H9 (cell line): Measurements from ENCODE around the gene EPSTI1. TPM values are rescaled to one million over a fixed set of nuclear protein-coding genes. Genes with fewer than 3 reads are reported as not detected.

Source experiments
- DNase-seq: peaks from one replicate; pipeline ENCODE4 v3.0.0-alpha.2; 2017
- H2AFZ ChIP-seq: one replicate; pipeline ENCODE4 v1.6.1; 2013; ENCODE audit warnings: mild to moderate bottlenecking, low read length, control low read depth, moderate library complexity
- H2AK5ac ChIP-seq: 2 replicates; pipeline ENCODE4 v1.6.1; 2013; ENCODE audit warnings: low read length, control low read depth, mixed read lengths; ENCODE audit not compliant: insufficient read length
- H2BK120ac ChIP-seq: one replicate; pipeline ENCODE4 v1.6.1; 2013; ENCODE audit warnings: low read depth, mild to moderate bottlenecking, low read length, control low read depth, inconsistent platforms; ENCODE audit not compliant: poor library complexity, severe bottlenecking
- H2BK12ac ChIP-seq: 2 replicates; pipeline ENCODE4 v1.6.1; 2013; ENCODE audit warnings: low read length, control low read depth, mixed read lengths, low read depth; ENCODE audit not compliant: insufficient read length
- H2BK15ac ChIP-seq: 2 replicates; pipeline ENCODE4 v1.6.1; 2013; ENCODE audit warnings: low read depth, low read length, control low read depth
- H2BK20ac ChIP-seq: one replicate; pipeline ENCODE4 v1.6.1; 2013; ENCODE audit warnings: low read depth, mild to moderate bottlenecking, low read length, control low read depth, inconsistent platforms; ENCODE audit not compliant: poor library complexity, severe bottlenecking
- H2BK5ac ChIP-seq: 2 replicates; pipeline ENCODE4 v1.6.1; 2013; ENCODE audit warnings: low read length, control low read depth, mixed read lengths; ENCODE audit not compliant: insufficient read length
- H3K14ac ChIP-seq: 2 replicates; pipeline ENCODE4 v1.6.1; 2013; ENCODE audit warnings: low read length, control low read depth; ENCODE audit not compliant: insufficient read depth
- H3K18ac ChIP-seq: 2 replicates; pipeline ENCODE4 v1.6.1; 2013; ENCODE audit warnings: low read depth, mild to moderate bottlenecking, mixed read lengths, low read length, control low read depth; ENCODE audit not compliant: insufficient read length
- H3K23ac ChIP-seq: 2 replicates; pipeline ENCODE4 v1.6.1; 2013; ENCODE audit warnings: low read length, control low read depth, mixed read lengths, low read depth; ENCODE audit not compliant: insufficient read length
- H3K23me2 ChIP-seq: 2 replicates; pipeline ENCODE4 v1.6.1; 2013; ENCODE audit warnings: low read depth, mild to moderate bottlenecking, mixed read lengths, low read length, control low read depth; ENCODE audit not compliant: insufficient read length, poor library complexity, severe bottlenecking
- H3K27ac ChIP-seq: 2 replicates; pipeline ENCODE4 v1.5.1; 2013; ENCODE audit warnings: low read length, control low read depth, mixed read lengths, low read depth; ENCODE audit not compliant: insufficient read length
- H3K27me3 ChIP-seq: 2 replicates; pipeline ENCODE4 v1.6.1; 2013; ENCODE audit warnings: low read length, control low read depth, inconsistent platforms; ENCODE audit not compliant: insufficient read depth
- H3K4ac ChIP-seq: 2 replicates; pipeline ENCODE4 v1.6.1; 2013; ENCODE audit warnings: low read depth, mild to moderate bottlenecking, control low read depth, inconsistent platforms, low read length, moderate library complexity
- H3K4me1 ChIP-seq: 2 replicates; pipeline ENCODE4 v1.6.1; 2013; ENCODE audit warnings: low read length, control low read depth, inconsistent platforms; ENCODE audit not compliant: insufficient read depth
- H3K4me2 ChIP-seq: 2 replicates; pipeline ENCODE4 v1.6.1; 2013; ENCODE audit warnings: low read length, control low read depth, mixed read lengths; ENCODE audit not compliant: insufficient read length, insufficient read depth
- H3K56ac ChIP-seq: 2 replicates; pipeline ENCODE4 v1.6.1; 2013; ENCODE audit warnings: low read depth, mild to moderate bottlenecking, mixed read lengths, low read length, control low read depth; ENCODE audit not compliant: insufficient read length
- H3K79me1 ChIP-seq: 2 replicates; pipeline ENCODE4 v1.6.1; 2013; ENCODE audit warnings: low read depth, mild to moderate bottlenecking, moderate library complexity, low read length, control low read depth, inconsistent platforms; ENCODE audit not compliant: insufficient read depth, poor library complexity, severe bottlenecking
- H3K79me2 ChIP-seq: 2 replicates; pipeline ENCODE4 v1.6.1; 2013; ENCODE audit warnings: low read length, control low read depth, inconsistent platforms; ENCODE audit not compliant: insufficient read depth
- H3K9ac ChIP-seq: 2 replicates; pipeline ENCODE4 v1.6.1; 2013; ENCODE audit warnings: low read length, control low read depth, mixed read lengths; ENCODE audit not compliant: insufficient read length; ENCODE audit errors: extremely low read depth
- H3K9me3 ChIP-seq: one replicate; pipeline ENCODE4 v1.6.1; 2013; ENCODE audit warnings: low read depth, low read length, inconsistent platforms; ENCODE audit not compliant: control insufficient read depth
- H3T11ph ChIP-seq: one replicate; pipeline ENCODE4 v1.6.1; 2013; ENCODE audit warnings: mild to moderate bottlenecking, low read length, control low read depth, inconsistent platforms
- H4K20me1 ChIP-seq: one replicate; pipeline ENCODE4 v1.6.1; 2013; ENCODE audit not compliant: control insufficient read depth, insufficient read length, insufficient read depth
- H4K5ac ChIP-seq: 2 replicates; pipeline ENCODE4 v1.6.1; 2013; ENCODE audit warnings: low read depth, mild to moderate bottlenecking, mixed read lengths, low read length, control low read depth; ENCODE audit not compliant: insufficient read length
- H4K8ac ChIP-seq: replicated peaks from 2 replicates; pipeline ENCODE4 v1.6.1; 2013; ENCODE audit warnings: low read length, control low read depth, mixed read lengths, low read depth; ENCODE audit not compliant: insufficient read length
- H4K91ac ChIP-seq: 2 replicates; pipeline ENCODE4 v1.6.1; 2013; ENCODE audit warnings: low read depth, mild to moderate bottlenecking, moderate library complexity, mixed read lengths, low read length, control low read depth; ENCODE audit not compliant: insufficient read length
- H3K27ac Mint-ChIP-seq, 3 experiments: 2 replicates in 2 of 3; 3 replicates in 1 of 3; pipeline ENCODE4 v1.8.0; 2020 to 2021; ENCODE audit warnings: mixed read lengths in 3 of 3, mild to moderate bottlenecking in 1 of 3, moderate library complexity in 1 of 3
- H3K27me3 Mint-ChIP-seq: 2 replicates; pipeline ENCODE4 v1.8.0; 2021; ENCODE audit warnings: low read depth, mild to moderate bottlenecking, moderate library complexity, mixed read lengths
- H3K36me3 Mint-ChIP-seq, 3 experiments: 2 replicates in 2 of 3; 3 replicates in 1 of 3; pipeline ENCODE4 v1.8.0; 2020 to 2021; ENCODE audit warnings: low read depth in 3 of 3, mixed read lengths in 3 of 3; ENCODE audit not compliant: insufficient read depth in 1 of 3
- H3K4me1 Mint-ChIP-seq, 2 experiments: 2 replicates each; pipeline ENCODE4 v1.8.0; 2020; ENCODE audit warnings: mixed read lengths in 2 of 2
- H3K4me3 Mint-ChIP-seq, 2 experiments: 2 replicates in 1 of 2; 3 replicates in 1 of 2; pipeline ENCODE4 v1.8.0; 2020 to 2021; ENCODE audit warnings: mild to moderate bottlenecking in 2 of 2, mixed read lengths in 2 of 2, moderate library complexity in 1 of 2
- H3K9me3 Mint-ChIP-seq, 2 experiments: 2 replicates in 1 of 2; 3 replicates in 1 of 2; pipeline ENCODE4 v1.8.0; 2020; ENCODE audit warnings: mild to moderate bottlenecking in 2 of 2, mixed read lengths in 2 of 2, moderate library complexity in 1 of 2
- WGBS: extraction: QIAGEN DNeasy Blood & Tissue Kit; methylation state at CpG from one replicate; pipeline ENCODE4 v1.1.7; 2013; ENCODE audit warnings: missing lambda C conversion rate, low lambda C conversion rate, mixed read lengths; ENCODE audit not compliant: insufficient read length; ENCODE audit errors: extremely low coverage; 5-methylcytosine and 5-hydroxymethylcytosine counted together
- total RNA-seq: library from RNA; stranded (reverse); gene quantifications from 2 replicates; pipeline ENCODE4 v1.2.1, GENCODE V29; 2021
- TF ChIP-seq, protein P1 (sequence below): fragments of 200-600 bp; sonication (generic); conservative IDR thresholded peaks from 3 replicates; pipeline ENCODE4 v1.8.0; 2021; ENCODE audit warnings: antibody characterized with exemption, mild to moderate bottlenecking

EPSTI1 gene
- total RNA-seq, 1 experiment from 2014 or later = 0.70 TPM

DNA sequence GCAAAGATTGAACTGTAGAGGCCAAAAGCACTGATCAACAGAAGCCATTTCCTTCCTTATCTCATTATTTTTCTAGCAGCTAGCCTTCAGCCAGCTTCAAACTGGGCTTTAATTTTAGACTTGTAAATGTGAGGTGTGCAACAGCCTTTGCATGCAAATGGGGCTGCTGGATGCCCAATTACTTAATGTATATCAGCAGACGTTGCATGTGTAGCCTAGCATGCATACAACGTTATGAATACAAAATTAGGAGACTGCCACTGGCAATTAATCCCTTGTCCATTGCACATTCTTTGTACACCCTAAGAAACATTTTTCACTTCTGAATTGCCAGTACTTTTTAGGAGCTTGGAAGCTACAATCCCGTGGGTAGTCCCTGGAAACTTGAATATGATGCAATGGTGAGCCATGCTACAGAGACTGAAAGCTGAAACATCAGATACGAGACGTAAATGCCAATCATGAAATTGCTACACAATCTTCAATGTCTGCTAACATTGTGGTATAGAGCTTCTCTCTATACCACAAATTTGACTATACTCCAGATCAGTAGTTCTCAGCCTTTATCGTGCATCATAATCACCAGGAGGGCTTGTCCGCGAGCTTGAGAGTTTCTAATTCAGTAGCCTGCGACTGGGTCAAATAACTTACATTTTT, 20.2 kb downstream of the EPSTI1 start:
- Histone ChIP-seq H4K5ac (no peak overlapping the region), H3K27ac (no peak overlapping the region), H3K56ac (no peak overlapping the region), H4K8ac (no peak overlapping the region), H3K4me1 (peaks cover 2% of the 10 kb centered on the region; the same call in 1 of the 2 replicates), H3K4me2 (no peak overlapping the region), H3K23me2 (no peaks in the 10 kb centered on the region), H3K9ac (no peak overlapping the region), H3K4ac (no peak overlapping the region), H3K27me3 (no peaks in the 10 kb centered on the region; the same call in 1 of the 2 replicates), H4K20me1 (no peaks in the 10 kb centered on the region), H2AK5ac (no peak overlapping the region), H3K18ac (no peak overlapping the region), H2AFZ (no peak overlapping the region), H3K23ac (no peak overlapping the region), H2BK120ac (no peak overlapping the region), H3K79me1 (no peaks in the 10 kb centered on the region), H2BK20ac (no peak overlapping the region), H2BK5ac (no peak overlapping the region), H3K14ac (no peak overlapping the region), H3T11ph (no peak overlapping the region), H3K9me3 (no peaks in the 10 kb centered on the region), H4K91ac (no peak overlapping the region), H2BK15ac (no peak overlapping the region), H3K79me2 (no peaks in the 10 kb centered on the region), H2BK12ac (no peak overlapping the region)
- no CpG with 5 or more reads among the region's 9 CpGs for WGBS
- TF ChIP-seq, protein P1, sequence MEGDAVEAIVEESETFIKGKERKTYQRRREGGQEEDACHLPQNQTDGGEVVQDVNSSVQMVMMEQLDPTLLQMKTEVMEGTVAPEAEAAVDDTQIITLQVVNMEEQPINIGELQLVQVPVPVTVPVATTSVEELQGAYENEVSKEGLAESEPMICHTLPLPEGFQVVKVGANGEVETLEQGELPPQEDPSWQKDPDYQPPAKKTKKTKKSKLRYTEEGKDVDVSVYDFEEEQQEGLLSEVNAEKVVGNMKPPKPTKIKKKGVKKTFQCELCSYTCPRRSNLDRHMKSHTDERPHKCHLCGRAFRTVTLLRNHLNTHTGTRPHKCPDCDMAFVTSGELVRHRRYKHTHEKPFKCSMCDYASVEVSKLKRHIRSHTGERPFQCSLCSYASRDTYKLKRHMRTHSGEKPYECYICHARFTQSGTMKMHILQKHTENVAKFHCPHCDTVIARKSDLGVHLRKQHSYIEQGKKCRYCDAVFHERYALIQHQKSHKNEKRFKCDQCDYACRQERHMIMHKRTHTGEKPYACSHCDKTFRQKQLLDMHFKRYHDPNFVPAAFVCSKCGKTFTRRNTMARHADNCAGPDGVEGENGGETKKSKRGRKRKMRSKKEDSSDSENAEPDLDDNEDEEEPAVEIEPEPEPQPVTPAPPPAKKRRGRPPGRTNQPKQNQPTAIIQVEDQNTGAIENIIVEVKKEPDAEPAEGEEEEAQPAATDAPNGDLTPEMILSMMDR = no peak
- Mint-ChIP-seq H3K4me3 (no peak overlapping the region), H3K36me3 (no peaks in the 10 kb centered on the region; a peak in 1 of 7 replicates), H3K27ac (no peak overlapping the region), H3K9me3 (no peaks in the 10 kb centered on the region), H3K27me3 (no peaks in the 10 kb centered on the region), H3K4me1 (peaks cover 24 to 32% of the 10 kb centered on the region in 2 experiments)
- DNase-seq = no peak
